KOPT-K1 (cell line): ENCODE data around the gene MAP3K7.

Experiments
- H3K27ac ChIP-seq: fragments of 200-600 bp; sonication (generic); 2 replicates; pipeline ENCODE4 v1.5.1; 2016; ENCODE audit warnings: antibody characterized with exemption, mild to moderate bottlenecking, low read depth, low read length; ENCODE audit not compliant: poor library complexity, severe bottlenecking
- H3K36me3 ChIP-seq: fragments of 200-600 bp; sonication (generic); 2 replicates; pipeline ENCODE4 v1.5.1; 2017; ENCODE audit warnings: antibody characterized with exemption, mild to moderate bottlenecking, low read length, moderate library complexity; ENCODE audit not compliant: insufficient read depth
- H3K9me3 ChIP-seq: fragments of 200-600 bp; sonication (generic); 2 replicates; pipeline ENCODE4 v1.5.1; 2017; ENCODE audit warnings: antibody characterized with exemption, low read length, mild to moderate bottlenecking; ENCODE audit not compliant: insufficient read depth, poor library complexity, severe bottlenecking

Gene MAP3K7

DNA sequence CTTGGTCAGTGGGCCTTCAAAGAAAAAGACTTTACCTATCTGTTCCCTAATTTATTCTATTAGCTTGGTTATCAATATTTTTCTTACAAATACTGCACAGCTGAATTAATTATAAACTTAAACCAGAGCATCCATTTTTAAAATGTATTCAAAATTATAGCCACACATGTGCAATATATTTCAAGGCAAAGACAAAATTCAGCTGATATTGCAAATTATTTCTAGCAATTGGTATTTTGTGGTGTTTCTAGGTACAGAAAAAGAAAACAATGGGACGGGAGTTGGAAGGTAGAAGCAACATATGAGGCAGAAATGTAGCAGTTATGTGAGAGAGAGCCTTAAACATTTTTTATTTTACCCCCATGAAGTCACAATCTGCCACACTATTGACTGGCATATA is 64.9 kb downstream of the MAP3K7 start:
- Histone ChIP-seq H3K36me3 (peaks cover 69% of the 10 kb centered on the region), H3K27ac (no peak overlapping the region), H3K9me3 (no peaks in the 10 kb centered on the region)

DNA sequence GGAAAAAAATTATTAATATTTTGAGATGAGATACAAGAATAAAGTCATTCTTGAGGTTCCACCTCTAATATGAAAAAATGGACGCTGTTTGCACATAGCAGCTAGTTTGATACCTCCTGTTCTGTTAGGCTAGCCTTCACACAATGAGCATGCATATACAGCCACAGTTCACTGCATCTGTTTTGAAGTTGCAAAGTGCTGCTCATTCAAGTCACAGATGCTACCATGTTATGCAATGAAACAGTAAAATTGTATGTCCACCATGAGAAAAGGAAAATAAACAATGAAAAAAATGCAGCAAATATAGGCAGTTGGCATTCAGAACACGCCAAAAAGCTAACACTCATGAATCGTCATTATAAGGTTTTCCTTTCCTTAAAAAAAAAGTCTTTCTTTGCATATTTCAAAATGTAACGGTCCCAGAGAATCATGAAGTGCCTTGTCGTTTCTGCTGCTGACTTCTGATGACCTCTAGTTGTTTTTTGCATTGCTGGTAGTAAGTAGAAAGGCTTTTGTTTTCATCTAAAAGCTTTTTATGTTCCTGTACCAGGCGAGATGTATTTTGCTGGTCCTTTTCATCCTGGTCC is 70.7 kb downstream of the MAP3K7 start:
- no peak overlapping the region for H3K27ac ChIP-seq

DNA sequence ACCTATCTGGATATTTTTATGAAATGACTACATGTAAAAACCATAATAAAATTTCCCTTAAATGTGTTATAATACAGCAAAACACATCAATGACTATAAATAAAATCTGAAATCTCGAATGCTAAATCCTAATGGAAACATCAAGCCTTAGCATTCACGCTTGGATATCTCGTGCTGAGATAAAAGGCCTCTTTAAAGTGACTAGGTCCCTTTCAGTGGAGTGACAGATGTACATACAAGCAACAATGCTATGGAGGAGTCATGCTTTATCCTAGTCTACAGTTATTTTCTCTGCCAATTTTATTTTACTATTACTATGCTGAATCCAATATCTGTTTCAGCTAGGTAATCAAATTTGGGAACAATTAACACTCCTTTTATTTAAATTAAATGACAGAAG is 72.4 kb downstream of the MAP3K7 start:
- peaks cover 87% of the 10 kb centered on the region for H3K36me3 ChIP-seq
- peaks cover under 1% of the 10 kb centered on the region for H3K9me3 ChIP-seq
- no peak overlapping the region for H3K27ac ChIP-seq

More for the DNA sequence above, 70.7 kb downstream of the MAP3K7 start:
- peaks cover 92% of the 10 kb centered on the region for H3K36me3 ChIP-seq
- no peaks in the 10 kb centered on the region for H3K9me3 ChIP-seq

DNA sequence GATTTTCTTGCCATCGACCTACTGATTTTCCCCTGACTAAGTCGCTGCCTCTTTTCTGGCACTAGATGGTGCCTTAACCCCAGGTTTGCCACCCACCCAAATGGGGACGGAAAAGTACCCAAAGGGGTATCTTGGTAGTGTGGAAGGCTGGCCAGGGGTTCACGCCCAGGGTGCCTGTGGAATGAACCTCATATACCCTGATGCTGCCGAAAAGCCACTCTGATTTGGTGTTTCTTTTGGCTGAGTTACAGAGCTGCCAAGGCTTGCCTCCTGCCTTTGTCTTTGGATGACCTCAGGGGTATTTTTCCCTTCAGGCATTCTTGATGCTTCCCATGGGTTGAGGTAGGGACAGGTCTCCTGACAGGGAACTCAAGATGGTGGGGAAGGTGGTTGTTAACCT is 78.1 kb downstream of the MAP3K7 start:
- Histone ChIP-seq H3K36me3 (peaks cover 34% of the 10 kb centered on the region), H3K9me3 (peaks cover 11% of the 10 kb centered on the region), H3K27ac (no peak overlapping the region)

DNA sequence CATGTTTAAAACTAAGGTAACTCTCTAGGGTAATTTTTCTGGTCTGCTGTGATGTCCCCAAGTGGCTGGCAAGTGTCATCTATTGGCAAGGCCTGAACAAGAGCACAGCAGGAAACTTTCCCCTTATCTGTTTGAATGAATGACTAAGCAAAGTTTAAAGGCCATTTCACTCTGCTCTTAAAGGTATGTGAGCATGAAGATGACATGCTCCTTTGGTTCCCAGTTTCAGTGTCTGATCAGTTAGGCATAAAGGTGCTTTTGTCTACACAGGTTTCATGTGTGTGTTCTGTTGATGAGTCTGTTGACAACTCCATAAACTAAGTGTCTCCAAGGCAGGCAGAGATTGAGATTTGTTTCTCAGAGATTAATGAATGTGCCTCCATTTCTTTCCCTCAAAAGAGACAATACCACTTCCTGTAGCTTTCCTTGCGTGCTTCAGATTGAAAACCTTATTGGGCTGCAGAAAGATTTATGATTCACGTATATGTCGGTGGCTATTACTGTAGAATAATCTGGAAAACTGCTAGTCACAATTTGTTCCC is 83.9 kb downstream of the MAP3K7 start:
- Histone ChIP-seq H3K9me3 (no peaks in the 10 kb centered on the region), H3K27ac (no peak overlapping the region), H3K36me3 (no peaks in the 10 kb centered on the region)

DNA sequence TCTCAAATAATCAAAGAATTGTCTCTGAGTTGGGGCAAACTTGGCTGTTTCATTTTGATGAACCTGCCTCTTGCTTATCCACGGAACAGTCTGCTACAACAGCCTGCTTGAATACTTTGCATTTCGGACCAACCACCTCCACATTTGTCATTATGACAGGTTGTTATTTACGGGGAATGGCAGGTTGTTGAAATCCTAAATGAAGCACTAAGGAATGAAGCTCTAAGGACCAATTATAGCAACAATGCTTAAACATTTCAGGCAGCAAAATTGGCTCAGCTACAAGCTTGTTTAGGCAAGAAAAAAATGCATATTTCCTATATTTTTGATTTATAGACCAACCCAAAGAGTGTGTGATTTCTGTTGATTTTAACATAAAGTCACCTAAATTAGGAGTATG is 84.5 kb downstream of the MAP3K7 start:
- Histone ChIP-seq H3K27ac (no peak overlapping the region), H3K9me3 (no peaks in the 10 kb centered on the region), H3K36me3 (no peaks in the 10 kb centered on the region)

DNA sequence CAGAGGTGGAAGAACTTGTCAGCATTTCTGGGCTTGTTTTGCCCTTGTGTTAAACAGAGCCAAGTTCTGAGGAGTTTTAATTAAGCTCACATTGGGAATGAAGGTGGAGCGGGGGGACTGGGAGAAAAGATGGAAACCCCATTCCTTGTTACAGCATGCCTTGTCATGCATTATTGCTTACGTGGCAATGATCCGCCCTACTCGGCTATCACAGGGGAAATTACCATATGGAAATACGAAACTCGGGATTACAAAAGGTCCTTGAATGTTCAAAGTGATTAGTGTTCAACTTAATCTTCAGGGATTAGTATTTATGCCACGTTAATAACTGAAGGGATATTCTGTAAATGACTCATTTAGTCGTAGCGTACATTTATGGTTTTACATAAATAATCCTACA is 86.4 kb downstream of the MAP3K7 start:
- Histone ChIP-seq H3K36me3 (no peaks in the 10 kb centered on the region), H3K9me3 (no peaks in the 10 kb centered on the region), H3K27ac (no peak overlapping the region)

DNA sequence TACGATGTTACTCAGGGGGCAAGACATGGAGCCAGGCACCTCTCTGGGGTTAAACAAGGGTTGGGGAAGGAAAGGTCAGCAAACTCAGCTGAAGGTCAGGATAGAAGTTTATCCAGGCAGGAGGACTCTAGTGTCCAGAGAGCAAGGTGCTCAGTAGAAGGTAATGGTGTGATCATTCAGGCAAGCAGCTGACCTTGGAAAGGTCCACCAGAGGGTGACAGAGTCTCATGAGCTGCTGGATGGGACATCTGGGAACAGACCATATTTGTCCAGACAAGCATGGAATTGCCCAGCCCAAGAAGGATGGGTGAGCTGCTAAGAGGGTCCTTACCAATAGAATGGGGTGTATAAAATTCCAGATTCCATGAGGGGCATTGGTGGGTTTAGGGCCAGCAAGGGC is 89.5 kb downstream of the MAP3K7 start:
- Histone ChIP-seq H3K27ac (no peak overlapping the region), H3K36me3 (no peaks in the 10 kb centered on the region), H3K9me3 (no peaks in the 10 kb centered on the region)

DNA sequence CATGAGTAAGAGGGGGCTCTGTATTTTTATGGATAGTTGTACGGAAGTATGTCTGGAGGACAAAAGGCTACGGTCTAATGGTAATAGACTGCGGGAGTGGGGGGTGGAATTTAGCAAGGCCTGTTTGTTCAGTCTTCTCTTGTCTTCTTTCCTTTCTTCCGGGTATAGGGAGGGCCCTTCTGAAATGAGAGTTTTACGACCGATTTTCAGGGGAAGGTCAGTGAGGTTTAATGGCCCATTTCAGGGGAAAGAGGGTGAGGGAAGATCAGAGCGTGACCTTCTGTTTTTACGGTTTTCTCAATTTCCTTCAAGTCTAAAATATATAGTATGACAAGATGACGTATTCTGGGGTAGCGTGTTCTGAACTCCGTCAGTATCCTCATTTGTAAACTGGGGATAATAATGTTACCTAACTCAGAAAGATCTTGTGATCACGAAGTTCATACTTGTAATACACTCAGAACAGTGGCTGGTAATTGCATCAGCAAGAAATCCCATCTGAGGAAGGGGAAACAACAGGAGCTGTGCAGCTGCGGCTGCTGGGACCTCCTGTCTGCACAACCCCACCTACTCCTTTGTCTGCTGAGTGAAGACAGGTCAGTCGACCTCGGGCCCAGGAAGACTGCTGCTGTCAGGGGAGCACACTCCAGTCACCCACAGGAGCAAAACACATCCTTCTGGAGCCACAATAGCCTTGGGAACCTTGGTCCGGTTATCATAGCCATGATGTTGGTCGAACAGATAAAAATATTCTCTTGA is 90.4 kb downstream of the MAP3K7 start:
- Histone ChIP-seq H3K27ac (no peak overlapping the region), H3K36me3 (no peaks in the 10 kb centered on the region), H3K9me3 (no peaks in the 10 kb centered on the region)

DNA sequence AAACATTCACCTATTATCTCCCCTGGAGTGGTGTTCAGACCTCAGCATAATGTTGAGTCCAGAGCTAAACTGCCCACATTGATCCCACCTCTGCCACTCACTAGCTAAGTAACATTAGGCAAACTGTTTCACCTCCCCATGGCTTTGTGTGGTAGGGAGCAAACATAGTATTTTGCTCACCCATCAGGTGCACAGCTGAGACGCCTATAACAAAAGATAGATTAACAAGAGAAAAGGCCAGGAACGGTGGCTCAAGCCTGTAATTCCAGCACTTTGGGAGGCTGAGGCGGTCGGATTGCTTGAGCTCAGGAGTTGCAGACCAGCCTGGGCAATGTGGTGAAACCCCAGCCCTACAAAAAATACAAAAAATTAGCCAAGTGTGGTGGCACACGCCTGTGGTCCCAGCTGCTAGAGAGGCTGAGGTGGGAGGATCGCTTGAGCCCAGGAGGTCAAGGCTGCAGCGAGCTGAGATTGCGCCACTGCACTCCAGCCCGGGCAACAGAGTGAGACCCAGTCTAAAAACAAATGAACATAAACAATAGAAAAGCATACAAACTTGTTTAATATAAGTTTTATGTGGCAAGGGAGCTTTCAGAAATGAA is 91.6 kb downstream of the MAP3K7 start:
- H3K27ac ChIP-seq, result no peak overlapping the region

DNA sequence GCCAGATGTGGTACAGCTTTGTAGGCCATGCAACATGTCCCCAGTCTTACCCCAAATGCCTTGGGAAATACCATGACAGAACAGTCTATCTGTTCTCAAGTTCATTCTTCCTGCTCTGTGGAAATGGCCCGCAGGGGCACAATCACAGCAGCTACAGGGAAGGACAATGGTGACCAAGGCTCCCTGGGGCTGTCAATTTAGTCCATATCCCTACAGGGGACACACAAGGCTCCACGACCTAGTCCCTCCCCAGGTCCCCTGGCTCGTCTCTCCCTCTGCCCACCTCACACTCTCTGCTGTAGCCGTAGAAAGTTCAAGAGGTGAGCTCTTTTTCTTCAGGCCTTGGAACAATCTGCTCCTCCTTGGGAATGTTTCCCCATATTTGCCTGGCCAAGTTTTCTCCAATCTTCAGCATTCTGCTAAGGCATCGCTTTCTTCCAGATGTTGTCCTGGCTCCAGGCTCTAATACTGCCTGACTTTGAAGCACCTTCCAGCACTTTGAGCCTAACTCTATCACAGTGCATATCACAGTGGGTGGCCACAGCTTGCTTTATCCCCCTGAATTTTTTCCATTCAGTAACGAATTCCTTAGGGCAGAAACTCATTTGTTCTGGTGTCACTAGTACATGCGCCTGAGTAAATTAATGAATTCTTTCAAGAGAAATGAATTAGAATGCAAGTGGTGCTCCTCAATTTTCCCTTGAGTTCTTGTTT is 92.6 kb downstream of the MAP3K7 start:
- H3K27ac ChIP-seq, result no peak overlapping the region

More for the DNA sequence above, 91.6 kb downstream of the MAP3K7 start:
- H3K9me3 ChIP-seq, result no peaks in the 10 kb centered on the region
- H3K36me3 ChIP-seq, result no peaks in the 10 kb centered on the region

DNA sequence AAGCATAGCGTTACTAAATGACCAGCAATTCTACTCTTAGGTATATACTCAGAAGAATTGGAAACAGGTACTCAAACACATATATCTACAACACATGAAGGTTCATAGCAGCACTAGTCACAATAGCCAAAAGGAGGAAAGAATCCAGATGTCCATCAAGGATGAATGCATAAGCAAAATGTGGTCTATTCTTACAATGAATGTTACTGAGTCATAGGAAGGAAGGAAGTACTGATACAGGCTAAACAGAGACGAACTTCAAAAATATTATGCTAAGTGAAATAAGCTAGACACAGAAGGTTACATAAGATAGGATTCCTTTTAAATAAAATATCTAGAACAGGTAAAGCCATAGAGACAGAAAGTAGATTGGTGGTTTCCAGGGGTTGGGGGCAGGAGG is 93.5 kb downstream of the MAP3K7 start:
- no peak overlapping the region for H3K27ac ChIP-seq
- H3K9me3 ChIP-seq, result no peaks in the 10 kb centered on the region
- H3K36me3 ChIP-seq, result no peaks in the 10 kb centered on the region

More for the DNA sequence above, 92.6 kb downstream of the MAP3K7 start:
- Histone ChIP-seq H3K9me3 (no peaks in the 10 kb centered on the region), H3K36me3 (no peaks in the 10 kb centered on the region)

DNA sequence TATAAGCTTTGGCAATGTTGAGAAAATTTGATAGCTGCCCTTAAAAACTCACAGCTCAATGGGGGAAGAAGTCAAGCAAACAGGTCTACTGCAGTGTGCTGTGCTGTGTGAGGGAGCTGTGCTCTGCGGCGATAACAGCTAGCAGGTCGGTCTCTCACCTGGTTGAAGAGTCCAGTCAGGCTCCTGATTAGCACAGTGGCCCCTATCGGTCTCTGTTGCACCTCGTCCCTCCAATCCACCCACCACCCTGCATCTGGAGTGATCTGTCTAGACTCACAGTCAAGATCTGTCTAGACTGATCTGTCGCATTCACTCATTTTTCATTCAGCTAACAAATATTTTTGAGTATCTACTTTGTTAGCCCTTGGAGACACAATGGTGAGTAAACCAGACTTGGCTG is 94.1 kb downstream of the MAP3K7 start:
- Histone ChIP-seq H3K9me3 (no peaks in the 10 kb centered on the region), H3K27ac (no peak overlapping the region), H3K36me3 (no peaks in the 10 kb centered on the region)

DNA sequence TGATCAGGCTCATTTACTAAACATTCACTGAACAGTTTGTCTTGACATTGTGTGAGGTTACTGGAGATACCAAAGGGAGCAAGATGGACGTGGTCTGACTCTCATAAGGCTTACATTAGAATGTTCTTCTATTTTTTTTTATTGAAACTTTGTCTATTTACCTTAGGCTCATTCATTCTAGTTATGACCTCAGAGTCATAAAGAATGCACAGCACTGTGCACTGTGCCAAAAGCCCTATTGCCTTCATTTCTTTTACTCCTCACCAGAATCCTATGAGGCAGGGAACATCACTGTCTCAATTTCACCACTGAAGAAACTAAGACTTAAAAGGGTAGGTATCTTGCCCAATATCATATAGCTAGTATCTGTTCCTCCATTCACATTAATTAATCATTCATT is 94.5 kb downstream of the MAP3K7 start:
- Histone ChIP-seq H3K9me3 (peaks cover 1% of the 10 kb centered on the region), H3K36me3 (no peaks in the 10 kb centered on the region), H3K27ac (no peak overlapping the region)
